OCI-LY1 (cell line): ENCODE measurements around the gene REM2.

ENCODE experiments used
- EZH2 ChIP-seq: fragments of 200-600 bp; sonication (generic), shearing (Covaris generic); IDR thresholded peaks from 2 replicates; pipeline ENCODE4 v1.8.0; 2017; ENCODE audit warnings: borderline replicate concordance, mixed run types, mild to moderate bottlenecking, antibody characterized with exemption, low read length, moderate library complexity, mixed read lengths
- TF ChIP-seq, protein P1 (sequence below): fragments of 200-600 bp; sonication (generic), shearing (Covaris generic); IDR thresholded peaks from 2 replicates; pipeline ENCODE4 v1.5.1; 2017; ENCODE audit warnings: mild to moderate bottlenecking, antibody characterized with exemption, low read length, moderate library complexity, mixed read lengths

DNA sequence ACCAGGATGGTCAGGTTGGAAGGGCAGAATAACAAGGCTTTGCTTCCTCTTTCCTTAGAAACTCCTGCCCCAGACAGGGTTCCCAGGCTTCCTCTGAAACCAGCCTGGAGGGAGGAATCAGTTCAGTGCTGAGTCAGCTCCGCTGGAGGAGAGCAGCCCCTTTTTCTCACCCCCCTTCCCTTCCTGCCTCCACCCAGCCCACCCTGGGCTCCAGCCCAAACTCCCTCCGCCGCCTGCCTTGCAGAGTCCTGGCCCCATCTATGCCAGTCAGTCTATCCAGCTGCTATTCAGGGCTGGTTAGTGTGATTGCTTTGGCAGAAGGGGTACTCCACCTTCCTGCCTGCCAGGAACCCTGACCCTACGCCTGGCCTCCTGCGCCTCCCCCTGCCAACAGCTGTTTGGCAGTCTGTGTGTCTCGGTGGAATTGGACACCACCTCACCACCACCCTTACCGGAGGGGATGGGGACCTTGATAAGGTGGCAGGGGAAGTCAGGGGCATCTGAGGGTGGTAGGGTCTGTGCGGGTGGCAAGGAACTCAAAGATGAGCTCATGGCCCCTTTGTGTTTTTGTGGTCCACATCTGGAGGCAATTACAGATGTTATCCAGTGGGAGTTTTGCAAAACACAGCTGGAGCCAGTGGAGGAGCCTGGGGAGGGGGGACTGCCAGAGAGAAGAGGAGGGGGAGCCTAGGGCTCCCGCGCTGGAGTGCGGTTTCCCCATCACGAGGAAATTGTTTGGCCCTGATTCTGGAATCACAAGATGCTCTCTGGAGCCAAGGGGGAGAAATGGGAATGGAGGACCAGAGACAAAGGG, 34.5 kb upstream of the REM2 start:
- TF ChIP-seq, protein P1, sequence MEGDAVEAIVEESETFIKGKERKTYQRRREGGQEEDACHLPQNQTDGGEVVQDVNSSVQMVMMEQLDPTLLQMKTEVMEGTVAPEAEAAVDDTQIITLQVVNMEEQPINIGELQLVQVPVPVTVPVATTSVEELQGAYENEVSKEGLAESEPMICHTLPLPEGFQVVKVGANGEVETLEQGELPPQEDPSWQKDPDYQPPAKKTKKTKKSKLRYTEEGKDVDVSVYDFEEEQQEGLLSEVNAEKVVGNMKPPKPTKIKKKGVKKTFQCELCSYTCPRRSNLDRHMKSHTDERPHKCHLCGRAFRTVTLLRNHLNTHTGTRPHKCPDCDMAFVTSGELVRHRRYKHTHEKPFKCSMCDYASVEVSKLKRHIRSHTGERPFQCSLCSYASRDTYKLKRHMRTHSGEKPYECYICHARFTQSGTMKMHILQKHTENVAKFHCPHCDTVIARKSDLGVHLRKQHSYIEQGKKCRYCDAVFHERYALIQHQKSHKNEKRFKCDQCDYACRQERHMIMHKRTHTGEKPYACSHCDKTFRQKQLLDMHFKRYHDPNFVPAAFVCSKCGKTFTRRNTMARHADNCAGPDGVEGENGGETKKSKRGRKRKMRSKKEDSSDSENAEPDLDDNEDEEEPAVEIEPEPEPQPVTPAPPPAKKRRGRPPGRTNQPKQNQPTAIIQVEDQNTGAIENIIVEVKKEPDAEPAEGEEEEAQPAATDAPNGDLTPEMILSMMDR, result no peak
- TF ChIP-seq EZH2, result no peak
